Endothelial cell of umbilical vein (primary cell): ENCODE measurements around the gene CD1E. TPM values are rescaled to one million over a fixed set of nuclear protein-coding genes. Genes with fewer than 3 reads are reported as not detected.

Experiments used
- BruUV-seq: library from RNA; stranded (reverse); fragments of 400-500 nt; replicated peaks from 2 replicates; lab custom pipeline; 2021; lab: Mats Ljungman, UMichigan
- CTCF ChIA-PET: fragments of 300-600, 350-600 bp; sonication (Branson Sonifier 250); formaldehyde crosslinking; loops from one replicate; lab custom pipeline; 2021; ENCODE audit warnings: antibody characterized with exemption, inconsistent platforms; lab: Charles Lee
- POLR2A ChIA-PET: fragments of 300-600, 350-600 bp; sonication (Branson Sonifier 250); formaldehyde crosslinking; loops from one replicate; lab custom pipeline; 2021; ENCODE audit warnings: antibody characterized with exemption, inconsistent platforms; lab: Charles Lee
- DNase-seq: peaks from one replicate; pipeline ENCODE4 v3.0.0-alpha.2; 2011; ENCODE audit warnings: low read depth, low spot score
- FAIRE-seq: peaks from 2 replicates; lab custom pipeline; 2011; peaks lifted over from hg19 to GRCh38; lab: Jason Lieb, UNC
- H2AFZ ChIP-seq: 2 replicates; pipeline ENCODE4 v1.6.0; 2012; ENCODE audit warnings: low read depth, low read length, control low read depth, inconsistent platforms
- H3K27ac ChIP-seq: 2 replicates; pipeline ENCODE4 v1.5.1; 2011; ENCODE audit warnings: low read depth, mild to moderate bottlenecking, control low read depth, low read length, moderate library complexity; ENCODE audit not compliant: insufficient read depth
- H3K27me3 ChIP-seq, 2 experiments: 2 replicates each; pipeline versions ENCODE4 v1.6.0 to v1.6.1; 2011; ENCODE audit warnings: low read length in 2 of 2, mixed read lengths in 1 of 2; ENCODE audit not compliant: control insufficient read depth in 2 of 2, insufficient read depth in 2 of 2
- H3K36me3 ChIP-seq, 2 experiments: 2 replicates in 1 of 2; 3 replicates in 1 of 2; pipeline ENCODE4 v1.5.1; 2011; ENCODE audit warnings: low read length in 2 of 2, mild to moderate bottlenecking in 1 of 2, moderate library complexity in 1 of 2; ENCODE audit not compliant: control insufficient read depth in 2 of 2, insufficient read depth in 2 of 2; ENCODE audit errors: extremely low read depth in 1 of 2
- H3K4me1 ChIP-seq: 3 replicates; pipeline ENCODE4 v1.5.1; 2011; ENCODE audit warnings: mild to moderate bottlenecking, low read length; ENCODE audit not compliant: control insufficient read depth, insufficient read depth; ENCODE audit errors: extremely low read depth
- H3K4me2 ChIP-seq: 2 replicates; pipeline ENCODE4 v1.6.1; 2011; ENCODE audit warnings: low read length, control low read depth, mixed read lengths; ENCODE audit not compliant: insufficient read depth
- H3K4me3 ChIP-seq, 3 experiments: fragments of 200-600 bp in 1 of 3; sonication (generic), shearing (Covaris generic) in 1 of 3; replicated peaks in 1 of 3; 2 replicates each; pipeline ENCODE4 v1.5.1; 2011 to 2016; ENCODE audit warnings: control low read depth in 3 of 3, low read length in 3 of 3, mild to moderate bottlenecking in 2 of 3, inconsistent platforms in 1 of 3, low read depth in 1 of 3, moderate library complexity in 1 of 3; ENCODE audit not compliant: insufficient read depth in 1 of 3
- H3K79me2 ChIP-seq: 2 replicates; pipeline ENCODE4 v1.6.0; 2012; ENCODE audit warnings: low read length, inconsistent platforms; ENCODE audit not compliant: control insufficient read depth, insufficient read depth
- H3K9ac ChIP-seq: replicated peaks from 2 replicates; pipeline ENCODE3; 2011; ENCODE audit warnings: low read length, control low read depth; ENCODE audit not compliant: insufficient read depth; ENCODE audit errors: extremely low read depth
- H3K9me1 ChIP-seq: replicated peaks from 3 replicates; pipeline ENCODE4 v1.6.0; 2011; ENCODE audit warnings: mild to moderate bottlenecking, low read length; ENCODE audit not compliant: control insufficient read depth, insufficient read depth; ENCODE audit errors: extremely low read depth
- H3K9me3 ChIP-seq: replicated peaks from 2 replicates; pipeline ENCODE4 v1.5.1; 2012; ENCODE audit warnings: low read length, inconsistent platforms; ENCODE audit not compliant: control insufficient read depth, insufficient read depth
- H4K20me1 ChIP-seq: replicated peaks from 2 replicates; pipeline ENCODE3; 2011; ENCODE audit warnings: mild to moderate bottlenecking, low read length; ENCODE audit not compliant: control insufficient read depth, insufficient read depth; ENCODE audit errors: extremely low read depth
- EZH2 ChIP-seq: IDR thresholded peaks from 2 replicates; pipeline ENCODE4 v1.6.1; 2012; ENCODE audit warnings: borderline replicate concordance, low read depth, mild to moderate bottlenecking, moderate library complexity, low read length, inconsistent platforms; ENCODE audit not compliant: severe bottlenecking
- FOS ChIP-seq: IDR thresholded peaks from 2 replicates; pipeline ENCODE4 v1.6.1; 2011; ENCODE audit warnings: mild to moderate bottlenecking, low read length, moderate library complexity, borderline replicate concordance; ENCODE audit not compliant: insufficient read depth
- GATA2 ChIP-seq: IDR thresholded peaks from 2 replicates; pipeline ENCODE4 v1.7.0; 2011; ENCODE audit warnings: low read depth, mild to moderate bottlenecking, moderate library complexity, mixed read lengths, low read length; ENCODE audit not compliant: insufficient read length, insufficient read depth
- JUN ChIP-seq: IDR thresholded peaks from 2 replicates; pipeline ENCODE4 v1.6.1; 2011; ENCODE audit warnings: borderline replicate concordance, low read depth; ENCODE audit not compliant: insufficient read length, insufficient read depth
- MYC ChIP-seq: IDR thresholded peaks from one replicate; pipeline ENCODE4 v1.6.1; 2011; ENCODE audit warnings: mild to moderate bottlenecking, low read depth, low read length
- POLR2A ChIP-seq: IDR thresholded peaks from 2 replicates; pipeline ENCODE4 v1.6.1; 2012; ENCODE audit warnings: low read depth, mild to moderate bottlenecking, control low read depth, low read length
- POLR2AphosphoS5 ChIP-seq: IDR thresholded peaks from 2 replicates; pipeline ENCODE4 v1.6.1; 2012; ENCODE audit warnings: low read depth, mild to moderate bottlenecking, control low read depth, low read length, moderate library complexity; ENCODE audit not compliant: insufficient read depth
- dilution Hi-C: fragments of 300-500 bp; cut with MboI; formaldehyde crosslinking; loops from one replicate; pipeline ENCODE4 v1.15.0; 2019; ENCODE audit warnings: low sequenced_read_pairs; ENCODE audit not compliant: extremely low pct_ligation_motif_present
- intact Hi-C: fragments of 100-400 bp; cut with micrococcal nuclease; formaldehyde crosslinking; loops from one replicate; pipeline ENCODE4 v1.10.0; 2022
- polyA plus RNA-seq, 4 experiments: library from polyadenylated mRNA; depleted of rRNA in 3 of 4; stranded (reverse) in 3 of 4; unstranded in 1 of 4; fragments of >200 nt; gene quantifications; 2 replicates each; pipeline versions ENCODE4 v1.2.1 to v1.2.3, GENCODE V29; 2011 to 2012; ENCODE audit warnings: missing spikeins in 1 of 4
- total RNA-seq: library from RNA; stranded (reverse); gene quantifications from 2 replicates; pipeline ENCODE4 v1.2.3, GENCODE V29; 2021
- TF ChIP-seq, protein P1 (sequence below), 2 donors: IDR thresholded peaks; 1 replicate in 1 of 2; 2 replicates in 1 of 2; pipeline ENCODE4 v1.5.1; 2011; ENCODE audit warnings: low read length in 2 of 2, mild to moderate bottlenecking in 2 of 2, moderate library complexity in 2 of 2, control low read depth in 1 of 2, inconsistent platforms in 1 of 2, low read depth in 1 of 2; ENCODE audit not compliant: insufficient read depth in 1 of 2; ENCODE audit errors: extremely low read depth in 1 of 2
- TF ChIP-seq, protein P2 (sequence below): IDR thresholded peaks from 2 replicates; pipeline ENCODE4 v1.6.1; 2011; ENCODE audit not compliant: insufficient read depth, insufficient read length

Gene CD1E
- total and polyA plus RNA-seq, 2 donors (not counting 3 experiments of a cell fraction or from before 2014, with no cell fraction given): not detected

DNA sequence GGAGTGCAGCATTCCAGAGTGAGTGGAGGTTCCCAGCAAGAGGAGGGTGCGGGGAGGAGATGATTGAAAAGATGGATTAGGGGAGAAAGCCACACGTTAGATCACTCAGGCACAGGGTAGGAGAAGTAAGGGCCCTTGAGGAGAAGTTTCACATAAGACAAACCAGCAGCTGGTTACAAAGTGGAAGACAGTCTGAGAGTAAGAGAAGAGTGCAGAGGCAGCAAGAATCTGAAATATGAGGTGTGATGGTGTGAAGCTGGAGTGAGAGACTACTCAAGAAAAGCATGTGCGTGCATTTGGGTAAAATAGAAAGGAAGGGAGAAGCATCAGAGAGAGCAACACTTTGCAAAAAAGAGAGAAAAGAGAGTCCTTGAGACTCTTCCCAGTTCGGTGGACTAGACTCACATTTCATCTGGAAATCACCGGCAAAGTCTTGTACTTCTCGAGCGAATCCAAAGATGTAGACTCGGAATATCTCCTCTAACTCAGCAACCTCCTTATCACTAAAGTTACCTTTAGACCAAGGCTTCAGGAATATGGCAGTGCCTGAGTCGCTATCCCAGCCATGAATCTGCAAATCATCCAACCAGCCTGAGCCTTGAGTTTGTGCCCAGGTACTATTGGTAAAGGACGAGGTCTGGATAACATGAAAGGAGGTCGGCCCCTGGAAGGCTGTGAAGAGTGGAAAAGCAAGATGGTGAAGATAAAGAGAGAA lies 23.1 kb upstream of the CD1E start:
- H3K4me3 ChIP-seq: no peak overlapping the region
- no peaks in the 10 kb centered on the region for H3K4me1 ChIP-seq
- no TSS peak for BruUV-seq
- dilution Hi-C loops (no loop called here), intact Hi-C loops (no loop called here)
- DNase-seq (no peak), FAIRE-seq (no peak)
- H2AFZ ChIP-seq: no peak overlapping the region
- CTCF ChIA-PET: interaction anchor here (1.3 kb wide), 1 partner anchor 126 kb away, joined by 8 read pairs; no protein-coding TSS in a partner anchor
- H3K9me1 ChIP-seq: no peaks in the 10 kb centered on the region
- H3K27me3 ChIP-seq: no peaks in the 10 kb centered on the region
- TF ChIP-seq POLR2A (no peak), MYC (no peak), JUN (no peak), GATA2 (no peak), EZH2 (no peak), FOS (no peak), POLR2AphosphoS5 (no peak)
- TF ChIP-seq, protein P1, sequence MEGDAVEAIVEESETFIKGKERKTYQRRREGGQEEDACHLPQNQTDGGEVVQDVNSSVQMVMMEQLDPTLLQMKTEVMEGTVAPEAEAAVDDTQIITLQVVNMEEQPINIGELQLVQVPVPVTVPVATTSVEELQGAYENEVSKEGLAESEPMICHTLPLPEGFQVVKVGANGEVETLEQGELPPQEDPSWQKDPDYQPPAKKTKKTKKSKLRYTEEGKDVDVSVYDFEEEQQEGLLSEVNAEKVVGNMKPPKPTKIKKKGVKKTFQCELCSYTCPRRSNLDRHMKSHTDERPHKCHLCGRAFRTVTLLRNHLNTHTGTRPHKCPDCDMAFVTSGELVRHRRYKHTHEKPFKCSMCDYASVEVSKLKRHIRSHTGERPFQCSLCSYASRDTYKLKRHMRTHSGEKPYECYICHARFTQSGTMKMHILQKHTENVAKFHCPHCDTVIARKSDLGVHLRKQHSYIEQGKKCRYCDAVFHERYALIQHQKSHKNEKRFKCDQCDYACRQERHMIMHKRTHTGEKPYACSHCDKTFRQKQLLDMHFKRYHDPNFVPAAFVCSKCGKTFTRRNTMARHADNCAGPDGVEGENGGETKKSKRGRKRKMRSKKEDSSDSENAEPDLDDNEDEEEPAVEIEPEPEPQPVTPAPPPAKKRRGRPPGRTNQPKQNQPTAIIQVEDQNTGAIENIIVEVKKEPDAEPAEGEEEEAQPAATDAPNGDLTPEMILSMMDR (IDR thresholded peaks at IDR 0.05; ENCODE audit: extremely low read depth in 1 of 2, insufficient read depth in 1 of 2, low read depth in 1 of 2, low read length in 2 of 2): no peak
- TF ChIP-seq, protein P2, sequence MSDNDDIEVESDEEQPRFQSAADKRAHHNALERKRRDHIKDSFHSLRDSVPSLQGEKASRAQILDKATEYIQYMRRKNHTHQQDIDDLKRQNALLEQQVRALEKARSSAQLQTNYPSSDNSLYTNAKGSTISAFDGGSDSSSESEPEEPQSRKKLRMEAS: no peak
- no peaks in the 10 kb centered on the region for H3K79me2 ChIP-seq
- H3K9me3 ChIP-seq: no peaks in the 10 kb centered on the region
- no peaks in the 10 kb centered on the region for H3K36me3 ChIP-seq
- H3K9ac ChIP-seq: no peak overlapping the region
- no peak overlapping the region for H3K27ac ChIP-seq
- H4K20me1 ChIP-seq: no peaks in the 10 kb centered on the region
- POLR2A ChIA-PET: no interaction called here
- no peak overlapping the region for H3K4me2 ChIP-seq
